H9 (cell line): ENCODE measurements around the gene CLC. TPM values are rescaled to one million over a fixed set of nuclear protein-coding genes. Genes with fewer than 3 reads are reported as not detected.

Experiments
- DNase-seq: peaks from one replicate; pipeline ENCODE4 v3.0.0-alpha.2; 2017
- H2AFZ ChIP-seq: one replicate; pipeline ENCODE4 v1.6.1; 2013; ENCODE audit warnings: mild to moderate bottlenecking, low read length, control low read depth, moderate library complexity
- H2AK5ac ChIP-seq: 2 replicates; pipeline ENCODE4 v1.6.1; 2013; ENCODE audit warnings: low read length, control low read depth, mixed read lengths; ENCODE audit not compliant: insufficient read length
- H2BK120ac ChIP-seq: one replicate; pipeline ENCODE4 v1.6.1; 2013; ENCODE audit warnings: low read depth, mild to moderate bottlenecking, low read length, control low read depth, inconsistent platforms; ENCODE audit not compliant: poor library complexity, severe bottlenecking
- H2BK12ac ChIP-seq: 2 replicates; pipeline ENCODE4 v1.6.1; 2013; ENCODE audit warnings: low read length, control low read depth, mixed read lengths, low read depth; ENCODE audit not compliant: insufficient read length
- H2BK15ac ChIP-seq: 2 replicates; pipeline ENCODE4 v1.6.1; 2013; ENCODE audit warnings: low read depth, low read length, control low read depth
- H2BK20ac ChIP-seq: one replicate; pipeline ENCODE4 v1.6.1; 2013; ENCODE audit warnings: low read depth, mild to moderate bottlenecking, low read length, control low read depth, inconsistent platforms; ENCODE audit not compliant: poor library complexity, severe bottlenecking
- H2BK5ac ChIP-seq: 2 replicates; pipeline ENCODE4 v1.6.1; 2013; ENCODE audit warnings: low read length, control low read depth, mixed read lengths; ENCODE audit not compliant: insufficient read length
- H3K14ac ChIP-seq: 2 replicates; pipeline ENCODE4 v1.6.1; 2013; ENCODE audit warnings: low read length, control low read depth; ENCODE audit not compliant: insufficient read depth
- H3K18ac ChIP-seq: 2 replicates; pipeline ENCODE4 v1.6.1; 2013; ENCODE audit warnings: low read depth, mild to moderate bottlenecking, mixed read lengths, low read length, control low read depth; ENCODE audit not compliant: insufficient read length
- H3K23ac ChIP-seq: 2 replicates; pipeline ENCODE4 v1.6.1; 2013; ENCODE audit warnings: low read length, control low read depth, mixed read lengths, low read depth; ENCODE audit not compliant: insufficient read length
- H3K23me2 ChIP-seq: 2 replicates; pipeline ENCODE4 v1.6.1; 2013; ENCODE audit warnings: low read depth, mild to moderate bottlenecking, mixed read lengths, low read length, control low read depth; ENCODE audit not compliant: insufficient read length, poor library complexity, severe bottlenecking
- H3K27ac ChIP-seq: 2 replicates; pipeline ENCODE4 v1.5.1; 2013; ENCODE audit warnings: low read length, control low read depth, mixed read lengths, low read depth; ENCODE audit not compliant: insufficient read length
- H3K27me3 ChIP-seq: 2 replicates; pipeline ENCODE4 v1.6.1; 2013; ENCODE audit warnings: low read length, control low read depth, inconsistent platforms; ENCODE audit not compliant: insufficient read depth
- H3K4ac ChIP-seq: 2 replicates; pipeline ENCODE4 v1.6.1; 2013; ENCODE audit warnings: low read depth, mild to moderate bottlenecking, control low read depth, inconsistent platforms, low read length, moderate library complexity
- H3K4me1 ChIP-seq: 2 replicates; pipeline ENCODE4 v1.6.1; 2013; ENCODE audit warnings: low read length, control low read depth, inconsistent platforms; ENCODE audit not compliant: insufficient read depth
- H3K4me2 ChIP-seq: 2 replicates; pipeline ENCODE4 v1.6.1; 2013; ENCODE audit warnings: low read length, control low read depth, mixed read lengths; ENCODE audit not compliant: insufficient read length, insufficient read depth
- H3K56ac ChIP-seq: 2 replicates; pipeline ENCODE4 v1.6.1; 2013; ENCODE audit warnings: low read depth, mild to moderate bottlenecking, mixed read lengths, low read length, control low read depth; ENCODE audit not compliant: insufficient read length
- H3K79me1 ChIP-seq: 2 replicates; pipeline ENCODE4 v1.6.1; 2013; ENCODE audit warnings: low read depth, mild to moderate bottlenecking, moderate library complexity, low read length, control low read depth, inconsistent platforms; ENCODE audit not compliant: insufficient read depth, poor library complexity, severe bottlenecking
- H3K79me2 ChIP-seq: 2 replicates; pipeline ENCODE4 v1.6.1; 2013; ENCODE audit warnings: low read length, control low read depth, inconsistent platforms; ENCODE audit not compliant: insufficient read depth
- H3K9ac ChIP-seq: 2 replicates; pipeline ENCODE4 v1.6.1; 2013; ENCODE audit warnings: low read length, control low read depth, mixed read lengths; ENCODE audit not compliant: insufficient read length; ENCODE audit errors: extremely low read depth
- H3K9me3 ChIP-seq: one replicate; pipeline ENCODE4 v1.6.1; 2013; ENCODE audit warnings: low read depth, low read length, inconsistent platforms; ENCODE audit not compliant: control insufficient read depth
- H3T11ph ChIP-seq: one replicate; pipeline ENCODE4 v1.6.1; 2013; ENCODE audit warnings: mild to moderate bottlenecking, low read length, control low read depth, inconsistent platforms
- H4K20me1 ChIP-seq: one replicate; pipeline ENCODE4 v1.6.1; 2013; ENCODE audit not compliant: control insufficient read depth, insufficient read length, insufficient read depth
- H4K5ac ChIP-seq: 2 replicates; pipeline ENCODE4 v1.6.1; 2013; ENCODE audit warnings: low read depth, mild to moderate bottlenecking, mixed read lengths, low read length, control low read depth; ENCODE audit not compliant: insufficient read length
- H4K8ac ChIP-seq: replicated peaks from 2 replicates; pipeline ENCODE4 v1.6.1; 2013; ENCODE audit warnings: low read length, control low read depth, mixed read lengths, low read depth; ENCODE audit not compliant: insufficient read length
- H4K91ac ChIP-seq: 2 replicates; pipeline ENCODE4 v1.6.1; 2013; ENCODE audit warnings: low read depth, mild to moderate bottlenecking, moderate library complexity, mixed read lengths, low read length, control low read depth; ENCODE audit not compliant: insufficient read length
- H3K27ac Mint-ChIP-seq, 3 experiments: 2 replicates in 2 of 3; 3 replicates in 1 of 3; pipeline ENCODE4 v1.8.0; 2020 to 2021; ENCODE audit warnings: mixed read lengths in 3 of 3, mild to moderate bottlenecking in 1 of 3, moderate library complexity in 1 of 3
- H3K27me3 Mint-ChIP-seq: 2 replicates; pipeline ENCODE4 v1.8.0; 2021; ENCODE audit warnings: low read depth, mild to moderate bottlenecking, moderate library complexity, mixed read lengths
- H3K36me3 Mint-ChIP-seq, 3 experiments: 2 replicates in 2 of 3; 3 replicates in 1 of 3; pipeline ENCODE4 v1.8.0; 2020 to 2021; ENCODE audit warnings: low read depth in 3 of 3, mixed read lengths in 3 of 3; ENCODE audit not compliant: insufficient read depth in 1 of 3
- H3K4me1 Mint-ChIP-seq, 2 experiments: 2 replicates each; pipeline ENCODE4 v1.8.0; 2020; ENCODE audit warnings: mixed read lengths in 2 of 2
- H3K4me3 Mint-ChIP-seq, 2 experiments: 2 replicates in 1 of 2; 3 replicates in 1 of 2; pipeline ENCODE4 v1.8.0; 2020 to 2021; ENCODE audit warnings: mild to moderate bottlenecking in 2 of 2, mixed read lengths in 2 of 2, moderate library complexity in 1 of 2
- H3K9me3 Mint-ChIP-seq, 2 experiments: 2 replicates in 1 of 2; 3 replicates in 1 of 2; pipeline ENCODE4 v1.8.0; 2020; ENCODE audit warnings: mild to moderate bottlenecking in 2 of 2, mixed read lengths in 2 of 2, moderate library complexity in 1 of 2
- WGBS: extraction: QIAGEN DNeasy Blood & Tissue Kit; methylation state at CpG from one replicate; pipeline ENCODE4 v1.1.7; 2013; ENCODE audit warnings: missing lambda C conversion rate, low lambda C conversion rate, mixed read lengths; ENCODE audit not compliant: insufficient read length; ENCODE audit errors: extremely low coverage; 5-methylcytosine and 5-hydroxymethylcytosine counted together
- total RNA-seq: library from RNA; stranded (reverse); gene quantifications from 2 replicates; pipeline ENCODE4 v1.2.1, GENCODE V29; 2021
- TF ChIP-seq, protein P1 (sequence below): fragments of 200-600 bp; sonication (generic); conservative IDR thresholded peaks from 3 replicates; pipeline ENCODE4 v1.8.0; 2021; ENCODE audit warnings: antibody characterized with exemption, mild to moderate bottlenecking

The CLC gene
- total RNA-seq, 1 experiment from 2014 or later, result 0.39 TPM

- H3K4me1 Mint-ChIP-seq, result no peaks in the 10 kb centered on the region
- H3T11ph ChIP-seq, result no peak overlapping the region
- no peak overlapping the region for H3K27ac Mint-ChIP-seq
- peaks cover 0 to under 1% of the 10 kb centered on the region in 2 experiments; a peak in 1 of 5 replicates for H3K9me3 Mint-ChIP-seq
- H3K4ac ChIP-seq, result no peak overlapping the region
- H3K4me3 Mint-ChIP-seq, result no peak overlapping the region
- H2BK12ac ChIP-seq, result no peak overlapping the region
- H3K14ac ChIP-seq, result no peak overlapping the region; the same call in 1 of the 2 replicates
- H4K20me1 ChIP-seq, result no peaks in the 10 kb centered on the region
- H2AFZ ChIP-seq, result no peak overlapping the region
- H3K4me2 ChIP-seq, result no peak overlapping the region
- no peak for DNase-seq
- H3K27me3 Mint-ChIP-seq, result peaks cover 23% of the 10 kb centered on the region
- no peak overlapping the region for H2BK15ac ChIP-seq
- H2BK20ac ChIP-seq, result no peak overlapping the region
- no peaks in the 10 kb centered on the region for H3K79me2 ChIP-seq
- no peaks in the 10 kb centered on the region for H3K27me3 ChIP-seq
- H3K4me1 ChIP-seq, result no peaks in the 10 kb centered on the region
- no peak overlapping the region for H3K9ac ChIP-seq
- no peak overlapping the region for H4K8ac ChIP-seq
- H4K5ac ChIP-seq, result no peak overlapping the region
- H2BK120ac ChIP-seq, result no peak overlapping the region
- no CpG with 5 or more reads among the region's 6 CpGs for WGBS
- no peak overlapping the region for H2AK5ac ChIP-seq
- TF ChIP-seq, protein P1, sequence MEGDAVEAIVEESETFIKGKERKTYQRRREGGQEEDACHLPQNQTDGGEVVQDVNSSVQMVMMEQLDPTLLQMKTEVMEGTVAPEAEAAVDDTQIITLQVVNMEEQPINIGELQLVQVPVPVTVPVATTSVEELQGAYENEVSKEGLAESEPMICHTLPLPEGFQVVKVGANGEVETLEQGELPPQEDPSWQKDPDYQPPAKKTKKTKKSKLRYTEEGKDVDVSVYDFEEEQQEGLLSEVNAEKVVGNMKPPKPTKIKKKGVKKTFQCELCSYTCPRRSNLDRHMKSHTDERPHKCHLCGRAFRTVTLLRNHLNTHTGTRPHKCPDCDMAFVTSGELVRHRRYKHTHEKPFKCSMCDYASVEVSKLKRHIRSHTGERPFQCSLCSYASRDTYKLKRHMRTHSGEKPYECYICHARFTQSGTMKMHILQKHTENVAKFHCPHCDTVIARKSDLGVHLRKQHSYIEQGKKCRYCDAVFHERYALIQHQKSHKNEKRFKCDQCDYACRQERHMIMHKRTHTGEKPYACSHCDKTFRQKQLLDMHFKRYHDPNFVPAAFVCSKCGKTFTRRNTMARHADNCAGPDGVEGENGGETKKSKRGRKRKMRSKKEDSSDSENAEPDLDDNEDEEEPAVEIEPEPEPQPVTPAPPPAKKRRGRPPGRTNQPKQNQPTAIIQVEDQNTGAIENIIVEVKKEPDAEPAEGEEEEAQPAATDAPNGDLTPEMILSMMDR, result no peak
- no peak overlapping the region for H3K27ac ChIP-seq
- no peaks in the 10 kb centered on the region for H3K23me2 ChIP-seq
- no peaks in the 10 kb centered on the region for H3K36me3 Mint-ChIP-seq
- H3K9me3 ChIP-seq, result no peaks in the 10 kb centered on the region
- no peak overlapping the region for H3K23ac ChIP-seq
- no peak overlapping the region for H2BK5ac ChIP-seq
- no peak overlapping the region for H3K56ac ChIP-seq
- no peak overlapping the region for H3K18ac ChIP-seq
- no peaks in the 10 kb centered on the region for H3K79me1 ChIP-seq
- no peak overlapping the region for H4K91ac ChIP-seq
Measured at GRCh38 chr19:39728040-39728439, 9.8 kb downstream of the CLC start.
